Duodenal mucosa (tissue), 2 donors: ENCODE measurements around the gene SLC26A4.
"Not testable (repeated sequence)": the region's sequence is repeated elsewhere in the genome, so short reads cannot be mapped to it uniquely, and the experiment has no call there.

ENCODE experiments used
- H3K27ac ChIP-seq: one replicate; pipeline ENCODE4 v1.7.0; 2013; ENCODE audit warnings: low read depth, low read length
- H3K27me3 ChIP-seq, 2 donors: one replicate each; pipeline ENCODE4 v1.7.0; 2013; ENCODE audit warnings: low read length in 2 of 2, control low read depth in 1 of 2; ENCODE audit not compliant: insufficient read depth in 2 of 2, control insufficient read depth in 1 of 2
- H3K36me3 ChIP-seq, 2 donors: one replicate each; pipeline ENCODE4 v1.7.0; 2013; ENCODE audit warnings: low read length in 2 of 2, control low read depth in 1 of 2; ENCODE audit not compliant: insufficient read depth in 2 of 2, control insufficient read depth in 1 of 2
- H3K4me1 ChIP-seq, 2 donors: one replicate each; pipeline ENCODE4 v1.7.0; 2013; ENCODE audit warnings: low read length in 2 of 2, control low read depth in 1 of 2; ENCODE audit not compliant: insufficient read depth in 2 of 2, control insufficient read depth in 1 of 2
- H3K4me3 ChIP-seq, 2 donors: one replicate each; pipeline ENCODE4 v1.7.0; 2013; ENCODE audit warnings: low read length in 2 of 2, low read depth in 1 of 2
- H3K9ac ChIP-seq, 2 donors: one replicate each; pipeline ENCODE4 v1.7.0; 2013; ENCODE audit warnings: low read length in 2 of 2, low read depth in 1 of 2
- H3K9me3 ChIP-seq, 2 donors: one replicate each; pipeline ENCODE4 v1.7.0; 2013; ENCODE audit warnings: low read length in 2 of 2, control low read depth in 1 of 2; ENCODE audit not compliant: control insufficient read depth in 1 of 2

Gene SLC26A4

GRCh38 chr7:107631588-107632491 lies 28.8 kb upstream of the SLC26A4 start:
- Histone ChIP-seq H3K4me1 (no peaks in the 10 kb centered on the region), H3K27me3 (no peaks in the 10 kb centered on the region), H3K9me3 (no peaks in the 10 kb centered on the region), H3K4me3 (no peak overlapping the region), H3K27ac (no peak overlapping the region), H3K36me3 (no peaks in the 10 kb centered on the region), H3K9ac (no peak overlapping the region)

GRCh38 chr7:107632492-107632865 lies 28.1 kb upstream of the SLC26A4 start:
- Histone ChIP-seq H3K36me3 (no peaks in the 10 kb centered on the region), H3K27me3 (no peaks in the 10 kb centered on the region), H3K9ac (no peak overlapping the region), H3K4me3 (no peak overlapping the region), H3K4me1 (no peaks in the 10 kb centered on the region), H3K27ac (no peak overlapping the region), H3K9me3 (no peaks in the 10 kb centered on the region)

GRCh38 chr7:107638594-107638993 lies 22.0 kb upstream of the SLC26A4 start:
- H3K4me1 ChIP-seq: no peaks in the 10 kb centered on the region
- no peak overlapping the region for H3K9ac ChIP-seq
- no peaks in the 10 kb centered on the region for H3K9me3 ChIP-seq
- no peak overlapping the region for H3K4me3 ChIP-seq
- H3K36me3 ChIP-seq: no peaks in the 10 kb centered on the region
- peaks cover 0 to 2% of the 10 kb centered on the region in 2 donors for H3K27me3 ChIP-seq
- H3K27ac ChIP-seq: no peak overlapping the region

- H3K4me3 ChIP-seq, H3K4me1 ChIP-seq, H3K9me3 ChIP-seq, H3K9ac ChIP-seq, H3K27me3 ChIP-seq, H3K36me3 ChIP-seq, H3K27ac ChIP-seq: not testable (repeated sequence)
These were observed 21.6 kb upstream of the SLC26A4 start for GRCh38 chr7:107639070-107639469.

GRCh38 chr7:107641676-107642075 lies 19.0 kb upstream of the SLC26A4 start:
- peaks cover 0 to 9% of the 10 kb centered on the region in 2 donors for H3K4me1 ChIP-seq
- H3K27me3 ChIP-seq: peaks cover 0 to 2% of the 10 kb centered on the region in 2 donors
- H3K36me3 ChIP-seq: no peaks in the 10 kb centered on the region
- no peaks in the 10 kb centered on the region for H3K9me3 ChIP-seq
- H3K9ac ChIP-seq: no peak overlapping the region
- no peak overlapping the region for H3K4me3 ChIP-seq
- H3K27ac ChIP-seq: no peak overlapping the region

GRCh38 chr7:107642501-107642900 lies 18.1 kb upstream of the SLC26A4 start:
- Histone ChIP-seq H3K36me3 (no peaks in the 10 kb centered on the region), H3K9me3 (no peaks in the 10 kb centered on the region), H3K27ac (no peak overlapping the region), H3K4me3 (no peak overlapping the region), H3K4me1 (peaks cover 0 to 9% of the 10 kb centered on the region in 2 donors), H3K27me3 (peaks cover 0 to 2% of the 10 kb centered on the region in 2 donors), H3K9ac (no peak overlapping the region)

- H3K27me3 ChIP-seq: peaks cover 0 to 2% of the 10 kb centered on the region in 2 donors
- H3K36me3 ChIP-seq: no peaks in the 10 kb centered on the region
- no peak overlapping the region for H3K27ac ChIP-seq
- no peaks in the 10 kb centered on the region for H3K9me3 ChIP-seq
- H3K4me3 ChIP-seq: no peak overlapping the region
- H3K9ac ChIP-seq: no peak overlapping the region
- peaks cover 0 to 9% of the 10 kb centered on the region in 2 donors for H3K4me1 ChIP-seq
These were observed 17.2 kb upstream of the SLC26A4 start for GRCh38 chr7:107643407-107643806.

GRCh38 chr7:107643938-107644308 lies 16.7 kb upstream of the SLC26A4 start:
- peaks cover 0 to 2% of the 10 kb centered on the region in 2 donors for H3K27me3 ChIP-seq
- H3K4me3 ChIP-seq: peak overlapping the region; percentile 7 to 22
- peaks cover 0 to 9% of the 10 kb centered on the region in 2 donors for H3K4me1 ChIP-seq
- no peaks in the 10 kb centered on the region for H3K9me3 ChIP-seq
- H3K36me3 ChIP-seq: no peaks in the 10 kb centered on the region
- H3K9ac ChIP-seq: no peak overlapping the region
- H3K27ac ChIP-seq: no peak overlapping the region

GRCh38 chr7:107644309-107644974 lies 16.2 kb upstream of the SLC26A4 start:
- H3K9me3 ChIP-seq: no peaks in the 10 kb centered on the region
- H3K36me3 ChIP-seq: no peaks in the 10 kb centered on the region
- peaks cover 0 to 2% of the 10 kb centered on the region in 2 donors for H3K27me3 ChIP-seq
- H3K9ac ChIP-seq: no peak overlapping the region
- no peak overlapping the region for H3K27ac ChIP-seq
- peaks cover 0 to 9% of the 10 kb centered on the region in 2 donors for H3K4me1 ChIP-seq
- peak overlapping the region; percentile 7 to 22 for H3K4me3 ChIP-seq

GRCh38 chr7:107652642-107653041 lies 8.0 kb upstream of the SLC26A4 start:
- Histone ChIP-seq H3K27me3 (peaks cover 0 to 4% of the 10 kb centered on the region in 2 donors), H3K9ac (no peak overlapping the region), H3K9me3 (no peaks in the 10 kb centered on the region), H3K36me3 (no peaks in the 10 kb centered on the region), H3K4me3 (no peak overlapping the region), H3K27ac (no peak overlapping the region), H3K4me1 (no peaks in the 10 kb centered on the region)
